CD4-positive, alpha-beta T cell (primary cell): ENCODE measurements around the gene ARG1. TPM values are rescaled to one million over a fixed set of nuclear protein-coding genes. Genes with fewer than 3 reads are reported as not detected.

Experiments
- ATAC-seq: fragments of 200-7000 bp; cut with Tn5 transposase; one replicate; pipeline ENCODE4 v1.10.0; 2022; ENCODE audit warnings: mild to moderate bottlenecking; ENCODE audit not compliant: poor library complexity
- CTCF ChIA-PET: fragments of 350-600 bp; sonication (Branson Sonifier 250); formaldehyde crosslinking; loops from one replicate; lab custom pipeline; 2021; ENCODE audit warnings: antibody characterized with exemption, inconsistent platforms; lab: Charles Lee
- POLR2A ChIA-PET: fragments of 350-600 bp; sonication (Branson Sonifier 250); formaldehyde crosslinking; loops from one replicate; lab custom pipeline; 2021; ENCODE audit warnings: antibody characterized with exemption, inconsistent platforms; lab: Charles Lee
- DNase-seq, 14 experiments: peaks; one replicate each; pipeline ENCODE4 v3.0.0-alpha.2; 2013 to 2020; ENCODE audit warnings: mixed read lengths in 2 of 14
- H3K27ac ChIP-seq, 2 donors: one replicate each; pipeline versions ENCODE4 v1.5.1 to v1.7.0; 2013; ENCODE audit warnings: low read length in 2 of 2, low read depth in 1 of 2, mild to moderate bottlenecking in 1 of 2
- H3K27me3 ChIP-seq, 2 experiments: 1 replicate in 1 of 2; 2 replicates in 1 of 2; pipeline versions ENCODE4 v1.6.1 to v1.7.0; 2013; ENCODE audit warnings: low read length in 2 of 2, control low read depth in 1 of 2, mild to moderate bottlenecking in 1 of 2, moderate library complexity in 1 of 2; ENCODE audit not compliant: insufficient read depth in 2 of 2, control insufficient read depth in 1 of 2
- H3K36me3 ChIP-seq: one replicate; pipeline ENCODE4 v1.6.1; 2013; ENCODE audit warnings: low read length, control low read depth; ENCODE audit not compliant: insufficient read depth
- H3K4me1 ChIP-seq: one replicate; pipeline ENCODE4 v1.6.1; 2013; ENCODE audit warnings: low read length, control low read depth; ENCODE audit not compliant: insufficient read depth
- H3K4me3 ChIP-seq: one replicate; pipeline ENCODE4 v1.5.1; 2013; ENCODE audit warnings: mild to moderate bottlenecking, low read length, moderate library complexity
- H3K9me3 ChIP-seq, 2 experiments: 1 replicate in 1 of 2; 2 replicates in 1 of 2; pipeline versions ENCODE4 v1.6.1 to v1.7.0; 2013; ENCODE audit warnings: low read length in 2 of 2, mild to moderate bottlenecking in 2 of 2, control low read depth in 1 of 2, moderate library complexity in 1 of 2; ENCODE audit not compliant: control insufficient read depth in 1 of 2, insufficient read depth in 1 of 2
- H3K27ac Mint-ChIP-seq: one replicate; pipeline ENCODE4 v1.8.0; 2020; ENCODE audit warnings: mixed read lengths
- H3K27me3 Mint-ChIP-seq: one replicate; pipeline ENCODE4 v1.8.0; 2021; ENCODE audit warnings: mixed read lengths
- H3K36me3 Mint-ChIP-seq: one replicate; pipeline ENCODE4 v1.8.0; 2021; ENCODE audit warnings: low read depth, mixed read lengths
- H3K4me1 Mint-ChIP-seq: one replicate; pipeline ENCODE4 v1.8.0; 2021; ENCODE audit warnings: low read depth, mixed read lengths
- H3K4me3 Mint-ChIP-seq: one replicate; pipeline ENCODE4 v1.8.0; 2020; ENCODE audit warnings: mild to moderate bottlenecking, mixed read lengths
- H3K9me3 Mint-ChIP-seq: one replicate; pipeline ENCODE4 v1.8.0; 2020; ENCODE audit warnings: mixed read lengths
- CTCF ChIP-seq: fragments of 200-600 bp; IDR thresholded peaks from one replicate; pipeline ENCODE4 v1.8.0; 2022; ENCODE audit warnings: antibody characterized with exemption, mild to moderate bottlenecking
- intact Hi-C, 2 experiments: fragments of 100-400 bp; cut with DNase I in 1 of 2; cut with micrococcal nuclease in 1 of 2; formaldehyde crosslinking; loops; one replicate each; pipeline versions ENCODE4 v1.15.1 to v1.9.0; 2023 to 2025; cut with DNase I, micrococcal nuclease
- total RNA-seq, 174 experiments: library from RNA in 2 of 174; stranded (reverse) in 2 of 174; gene quantifications; one replicate each; pipeline ENCODE4 v1.2.3 and lab custom pipeline; 2021 to 2026

The ARG1 gene
- total RNA-seq, 2 experiments from 2014 or later, result 0.36 to 0.50 TPM

- Histone ChIP-seq H3K9me3 (no peaks in the 10 kb centered on the region), H3K4me3 (no peak overlapping the region), H3K36me3 (peaks cover 96% of the 10 kb centered on the region), H3K4me1 (no peaks in the 10 kb centered on the region), H3K27me3 (no peaks in the 10 kb centered on the region), H3K27ac (no peak overlapping the region)
- no peak for ATAC-seq
- TF ChIP-seq CTCF, result no peak
- H3K4me3 Mint-ChIP-seq, result no peak overlapping the region
- CTCF ChIA-PET, result no interaction called here
- no peaks in the 10 kb centered on the region for H3K9me3 Mint-ChIP-seq
- no peak overlapping the region for H3K27ac Mint-ChIP-seq
- H3K36me3 Mint-ChIP-seq, result peaks cover 92% of the 10 kb centered on the region
- POLR2A ChIA-PET, result no interaction called here
- H3K27me3 Mint-ChIP-seq, result no peaks in the 10 kb centered on the region
- intact Hi-C loops, result loop anchor here in 1 of 2 experiments (5.0 kb wide), 1 partner anchor 34 kb away; no protein-coding TSS in a partner anchor
- no peaks in the 10 kb centered on the region for H3K4me1 Mint-ChIP-seq
- DNase-seq, result no peak
Measured at GRCh38 chr6:131587909-131588308, 14.9 kb downstream of the ARG1 start.

- Histone ChIP-seq H3K27ac (no peak overlapping the region), H3K4me3 (no peak overlapping the region), H3K4me1 (no peaks in the 10 kb centered on the region), H3K27me3 (no peaks in the 10 kb centered on the region), H3K9me3 (no peaks in the 10 kb centered on the region), H3K36me3 (peaks cover 96% of the 10 kb centered on the region)
- no peak for DNase-seq
- Mint-ChIP-seq H3K4me3 (no peak overlapping the region), H3K36me3 (peaks cover 90% of the 10 kb centered on the region), H3K4me1 (no peaks in the 10 kb centered on the region), H3K27ac (no peak overlapping the region), H3K27me3 (no peaks in the 10 kb centered on the region), H3K9me3 (no peaks in the 10 kb centered on the region)
- POLR2A ChIA-PET, result no interaction called here
- TF ChIP-seq CTCF, result no peak
- ATAC-seq, result no peak
- intact Hi-C loops, result loop anchor here in 1 of 2 experiments (5.0 kb wide), 1 partner anchor 34 kb away; no protein-coding TSS in a partner anchor
- CTCF ChIA-PET, result no interaction called here
Measured at GRCh38 chr6:131588643-131589042, 15.6 kb downstream of the ARG1 start.

GRCh38 chr6:131592935-131593334 lies 19.9 kb downstream of the ARG1 start:
- Mint-ChIP-seq H3K27ac (no peak overlapping the region), H3K9me3 (no peaks in the 10 kb centered on the region), H3K36me3 (peaks cover 92% of the 10 kb centered on the region), H3K27me3 (no peaks in the 10 kb centered on the region), H3K4me1 (no peaks in the 10 kb centered on the region), H3K4me3 (no peak overlapping the region)
- H3K4me3 ChIP-seq, result no peak overlapping the region
- intact Hi-C loops, result no loop called here
- H3K4me1 ChIP-seq, result no peaks in the 10 kb centered on the region
- H3K36me3 ChIP-seq, result peaks cover 98% of the 10 kb centered on the region
- no peak for DNase-seq
- no peaks in the 10 kb centered on the region for H3K9me3 ChIP-seq
- POLR2A ChIA-PET, result no interaction called here
- CTCF ChIA-PET, result no interaction called here
- H3K27ac ChIP-seq, result no peak overlapping the region
- no peaks in the 10 kb centered on the region for H3K27me3 ChIP-seq
- TF ChIP-seq CTCF, result no peak
- ATAC-seq, result no peak
